Hindlimb muscle (tissue), 1 donor: ENCODE results near the gene CCDC68. TPM values are rescaled to one million over a fixed set of nuclear protein-coding genes. Genes with fewer than 3 reads are reported as not detected.

Source experiments
- DNase-seq: peaks from one replicate; pipeline ENCODE4 v3.0.0-alpha.2; 2013
- polyA plus RNA-seq: library from polyadenylated mRNA; unstranded; fragments of 120-200 nt; gene quantifications from one replicate; pipeline ENCODE4 v1.2.1, GENCODE V29; 2013; ENCODE audit not compliant: insufficient read length

CCDC68 gene
- polyA plus RNA-seq, 1 donor, result 0.35 TPM

DNA sequence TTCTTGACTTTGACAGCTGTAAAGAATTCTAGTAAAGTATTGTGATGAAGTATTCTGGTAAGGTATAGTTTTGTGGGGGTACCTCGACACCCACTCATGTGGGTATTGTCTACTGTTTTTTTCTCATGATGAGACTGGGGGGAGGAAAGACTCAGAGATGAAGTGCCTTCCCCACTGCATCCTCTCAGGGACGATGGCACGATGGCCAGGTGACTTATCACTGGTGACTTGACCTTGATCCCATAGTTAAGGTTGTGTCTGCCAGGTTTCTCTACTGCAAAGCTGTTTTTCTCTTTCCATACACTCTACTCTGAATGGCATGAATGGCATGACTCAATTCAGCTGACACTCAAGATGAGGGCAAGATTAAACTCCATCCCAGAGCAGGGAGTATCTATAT is 936 bp upstream of the CCDC68 start:
- no peak for DNase-seq

DNA sequence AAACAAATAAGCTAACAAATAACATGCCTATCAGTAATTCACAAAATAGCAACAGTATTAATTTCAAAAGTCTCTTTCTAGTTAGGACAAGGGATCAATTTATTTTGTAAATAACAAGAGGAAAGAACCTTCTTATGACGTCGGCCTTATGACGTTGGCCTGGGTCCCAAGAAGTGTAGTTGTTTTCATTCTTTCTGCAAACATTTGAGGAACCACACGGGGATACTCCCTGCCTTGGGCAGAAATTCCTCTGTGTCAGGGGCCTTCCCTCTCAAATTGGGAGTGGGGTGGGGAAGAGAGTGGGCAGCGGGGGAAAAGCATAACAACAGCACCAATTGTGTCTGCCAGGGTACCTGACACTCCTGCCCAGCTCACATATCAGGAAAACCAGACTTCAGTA is 1.3 kb downstream of the CCDC68 start:
- DNase-seq, result no peak

- DNase-seq, result no peak
Measured at GRCh38 chr18:54957296-54957832, 1.9 kb downstream of the CCDC68 start.

GRCh38 chr18:54956506-54956905 is 2.8 kb downstream of the CCDC68 start:
- no peak for DNase-seq

- DNase-seq, result no peak
Measured at GRCh38 chr18:54952026-54952425, 7.2 kb downstream of the CCDC68 start.

DNA sequence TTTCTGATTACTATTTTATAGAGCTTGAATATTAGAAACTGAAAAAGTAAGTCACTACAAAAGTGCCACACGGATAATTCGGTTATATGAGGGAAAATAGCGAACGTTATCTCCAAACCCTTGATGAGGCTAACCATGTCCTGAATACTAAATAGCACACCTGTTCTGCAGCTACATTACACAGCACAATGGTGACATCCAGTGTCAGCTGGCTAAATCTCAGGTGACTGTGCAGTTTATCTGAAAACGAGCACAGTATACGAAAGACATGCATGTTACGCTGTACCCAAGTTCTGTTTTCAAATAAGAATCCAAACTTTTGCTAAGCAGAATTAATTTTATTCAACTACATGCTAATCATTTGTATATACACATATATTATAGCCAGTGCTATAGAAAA is 9.0 kb downstream of the CCDC68 start:
- no peak for DNase-seq

DNA sequence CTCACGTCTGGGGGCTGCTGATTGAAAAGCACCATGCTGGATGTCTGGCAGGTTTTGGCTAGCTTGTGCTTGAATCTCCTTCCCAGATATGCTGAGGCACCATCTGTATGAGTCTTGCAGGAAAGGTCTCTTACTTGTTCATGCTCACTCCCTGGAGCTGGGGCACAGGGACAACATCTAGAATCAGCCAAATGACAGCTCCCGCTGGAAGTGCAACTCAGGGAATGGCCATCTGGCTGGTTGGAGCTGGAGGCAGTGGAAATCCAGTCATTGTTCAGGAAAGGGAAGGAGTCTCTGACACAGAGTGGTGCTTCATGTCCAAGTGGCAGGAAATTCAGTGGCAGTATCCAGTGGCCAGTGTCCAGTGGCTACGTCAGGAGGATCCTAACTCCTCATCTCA is 9.7 kb downstream of the CCDC68 start:
- no peak for DNase-seq

GRCh38 chr18:54948350-54948837 is 10.9 kb downstream of the CCDC68 start:
- no peak for DNase-seq

DNA sequence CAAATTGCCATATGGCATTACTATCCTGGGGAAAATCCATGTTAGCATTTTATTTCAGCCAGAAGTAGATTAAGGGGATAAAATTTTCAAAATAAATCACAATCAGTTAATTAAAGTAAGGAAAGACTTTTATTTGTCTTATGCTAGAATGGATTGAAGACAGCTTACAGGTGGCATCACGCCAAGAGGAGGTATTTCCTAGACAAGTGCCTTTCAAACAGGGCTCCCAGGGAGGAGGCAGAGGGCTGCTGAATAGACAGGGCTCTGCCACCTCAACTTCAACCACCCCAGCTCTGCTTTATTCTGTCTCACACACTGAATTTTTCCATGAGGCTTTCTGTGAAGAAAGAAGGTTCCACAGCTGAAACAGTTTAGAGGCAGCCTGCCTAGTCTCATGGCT is 12.2 kb downstream of the CCDC68 start:
- no peak for DNase-seq

DNA sequence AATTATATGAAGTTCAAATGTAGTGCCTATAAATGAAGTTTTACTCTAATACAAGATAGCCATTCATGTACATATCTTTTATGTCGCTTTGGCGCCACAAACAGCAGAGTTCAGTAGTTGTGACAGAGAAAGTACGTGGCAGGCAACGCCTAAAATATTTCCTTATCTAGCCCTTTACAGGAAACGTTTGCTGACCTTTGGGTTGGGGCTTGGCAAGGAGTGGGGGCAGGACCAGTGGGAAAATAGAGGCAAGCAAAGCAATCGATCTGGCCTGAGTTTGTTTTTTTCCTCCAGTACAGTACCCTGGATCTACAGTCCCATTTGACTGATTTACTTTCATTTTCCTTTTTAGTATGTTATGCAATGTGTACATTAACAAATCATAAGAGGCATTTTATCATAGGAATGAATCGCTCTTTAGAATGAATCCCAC is 13.1 kb downstream of the CCDC68 start:
- peak; percentile 10 for DNase-seq

- no peak for DNase-seq
Measured at GRCh38 chr18:54945576-54946125, 13.6 kb downstream of the CCDC68 start.

DNA sequence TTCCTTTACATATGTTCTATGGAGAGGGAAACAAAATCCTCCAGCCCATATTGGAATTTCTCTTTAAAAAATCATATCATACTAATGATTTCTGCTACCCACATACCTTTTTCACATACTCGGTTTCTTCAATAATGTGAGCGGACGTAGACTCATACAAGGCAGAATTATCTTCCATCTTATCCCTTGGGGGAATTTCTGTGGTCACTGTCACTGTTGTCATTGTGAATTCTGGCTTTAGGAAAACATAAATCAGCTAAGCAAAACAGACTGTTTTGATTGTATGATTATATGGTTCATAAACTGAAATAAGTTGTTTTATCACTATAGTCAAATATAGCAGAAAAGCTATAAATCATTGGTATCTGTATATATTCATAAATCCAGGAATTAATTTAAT is 16.7 kb downstream of the CCDC68 start:
- no peak for DNase-seq

DNA sequence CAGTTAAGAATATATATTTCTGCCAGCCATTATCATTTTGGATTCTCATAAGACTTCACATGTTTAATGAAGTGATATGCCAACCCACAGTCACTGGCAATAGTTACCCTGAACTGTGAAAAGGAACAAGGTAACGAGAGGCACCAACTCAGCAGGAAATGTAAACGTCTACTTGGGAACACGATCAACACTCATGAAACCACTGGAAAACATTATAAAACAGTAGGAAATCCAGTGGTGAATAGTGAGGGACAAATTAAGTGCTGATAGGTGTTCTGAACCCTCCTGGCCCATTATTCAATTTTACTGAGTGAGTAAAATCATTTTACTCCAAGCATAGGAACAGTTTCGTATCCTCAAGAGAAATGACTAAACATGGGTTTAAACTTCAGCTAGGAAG is 17.1 kb downstream of the CCDC68 start:
- no peak for DNase-seq

- DNase-seq, result no peak
Measured at GRCh38 chr18:54939361-54939917, 19.8 kb downstream of the CCDC68 start.

GRCh38 chr18:54938506-54938905 is 20.8 kb downstream of the CCDC68 start:
- no peak for DNase-seq

DNA sequence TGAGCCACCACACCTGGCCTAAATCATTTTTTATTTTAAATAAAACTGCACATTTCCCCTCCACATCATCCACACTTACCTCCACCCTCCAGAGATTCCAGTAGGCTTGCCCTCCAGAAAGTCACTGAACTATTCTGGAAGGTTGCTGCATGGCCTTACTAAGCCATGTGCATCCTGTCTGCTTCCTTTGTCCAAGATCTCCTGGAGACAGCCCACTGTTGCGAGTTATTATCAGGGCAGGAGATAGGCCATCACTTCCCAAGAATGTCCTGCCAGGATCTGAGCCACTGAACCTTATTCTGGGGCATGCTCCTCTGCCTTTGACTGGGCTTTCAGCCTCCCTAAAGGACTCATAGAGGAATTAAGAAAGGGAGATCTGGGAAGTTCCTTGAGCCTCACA is 26.8 kb downstream of the CCDC68 start:
- no peak for DNase-seq

GRCh38 chr18:54931152-54931551 is 28.1 kb downstream of the CCDC68 start:
- DNase-seq, result no peak

DNA sequence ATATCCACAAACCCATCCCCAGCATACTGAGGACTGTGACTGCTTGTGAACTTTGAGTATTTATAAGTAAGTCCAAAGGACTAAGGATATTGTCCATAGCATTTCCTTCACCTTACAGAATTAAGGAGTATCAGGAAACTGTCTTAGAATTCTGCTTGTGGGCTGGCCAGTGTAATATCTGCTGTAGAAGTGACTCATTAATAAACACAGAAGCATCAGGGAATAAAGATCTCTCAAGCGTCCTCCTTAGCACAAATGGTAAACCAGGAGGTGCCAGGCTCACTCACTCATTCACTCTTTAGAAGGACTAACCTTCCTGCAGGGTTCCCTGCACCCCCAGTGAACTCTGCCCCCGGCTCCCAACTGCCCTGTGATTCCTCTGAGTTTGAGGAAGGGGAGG is 31.0 kb downstream of the CCDC68 start:
- DNase-seq, result no peak

DNA sequence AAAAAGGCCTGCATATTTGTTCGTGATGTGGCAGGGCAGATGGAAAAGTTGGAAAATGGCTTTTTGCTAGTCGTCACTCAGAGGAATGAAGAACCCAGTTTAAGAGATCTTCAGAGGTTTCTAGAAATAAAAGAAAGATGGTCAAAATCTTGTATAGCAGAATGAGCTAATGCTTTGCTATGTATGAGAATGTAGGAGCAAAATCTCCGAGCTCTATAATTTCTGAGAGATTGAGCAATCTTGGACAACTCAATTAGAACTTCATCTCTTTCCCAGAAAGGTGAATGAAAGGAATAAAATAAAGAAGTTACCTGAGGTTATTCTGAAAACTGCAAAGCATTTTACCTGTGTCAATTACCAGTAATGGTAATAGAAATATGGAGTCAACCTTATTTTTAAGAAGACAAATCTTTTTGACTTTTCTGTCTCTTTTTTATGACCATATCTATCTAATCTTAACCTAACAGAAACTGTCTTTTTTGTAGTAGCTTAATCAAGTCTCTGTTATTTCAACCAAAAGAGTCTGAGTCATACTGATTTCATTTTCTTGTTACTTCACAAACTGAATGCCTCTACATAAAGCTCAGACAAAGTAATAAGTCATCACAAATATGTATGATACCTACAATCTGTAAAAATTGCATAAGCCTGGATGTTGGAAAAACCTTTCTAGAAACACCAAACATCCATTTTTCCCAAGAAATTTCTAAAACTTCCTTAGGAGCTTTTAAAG is 32.5 kb downstream of the CCDC68 start:
- DNase-seq, result no peak

DNA sequence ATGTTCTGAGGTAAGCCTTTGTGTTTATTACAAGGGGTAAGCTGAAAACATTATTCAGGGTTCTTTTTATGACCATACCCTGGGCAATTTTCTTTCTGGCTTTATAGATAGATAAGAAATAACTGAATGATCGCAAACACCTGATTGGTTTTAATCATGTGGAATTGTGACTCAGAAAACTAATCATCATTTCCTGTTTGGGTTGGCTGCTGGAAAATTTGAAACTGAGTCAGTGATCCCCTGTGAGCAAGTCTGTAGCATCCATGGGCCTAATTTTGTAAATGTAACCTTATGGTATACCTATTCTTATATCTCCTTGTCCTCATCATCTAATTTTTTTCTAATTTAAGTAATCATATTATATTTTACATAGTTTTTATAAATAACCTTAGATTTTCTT is 34.3 kb downstream of the CCDC68 start:
- no peak for DNase-seq

DNA sequence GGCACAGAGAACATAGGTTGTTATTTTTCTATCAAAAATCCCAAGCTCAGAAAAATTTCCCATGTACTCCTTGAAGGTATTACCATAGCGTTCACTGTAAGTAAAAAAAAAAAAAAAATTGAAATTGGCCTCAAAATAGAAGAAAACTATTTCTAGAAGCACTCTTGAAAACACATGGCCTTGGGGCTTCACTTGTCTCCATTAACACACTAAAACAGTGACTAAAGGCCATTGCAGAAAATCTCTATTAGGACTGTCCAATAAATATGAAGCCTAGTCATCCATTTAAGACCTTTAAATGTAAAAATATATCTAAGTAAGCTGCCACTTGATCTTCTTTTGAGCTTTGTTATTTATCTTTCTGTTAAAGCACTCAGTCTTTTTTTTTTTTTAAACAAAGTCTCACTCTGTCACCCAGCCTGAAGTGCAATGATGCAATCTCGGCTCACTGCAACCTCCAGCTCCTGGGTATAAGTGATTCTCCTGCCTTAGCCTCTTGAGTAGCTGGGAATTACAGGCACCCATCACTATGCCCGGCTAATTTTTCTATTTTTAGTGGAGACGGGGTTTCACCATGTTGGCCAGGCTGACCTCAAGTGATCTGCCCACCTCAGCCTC is 35.8 kb downstream of the CCDC68 start:
- no peak for DNase-seq

- no peak for DNase-seq
Measured at GRCh38 chr18:54919412-54919811, 39.8 kb downstream of the CCDC68 start.

DNA sequence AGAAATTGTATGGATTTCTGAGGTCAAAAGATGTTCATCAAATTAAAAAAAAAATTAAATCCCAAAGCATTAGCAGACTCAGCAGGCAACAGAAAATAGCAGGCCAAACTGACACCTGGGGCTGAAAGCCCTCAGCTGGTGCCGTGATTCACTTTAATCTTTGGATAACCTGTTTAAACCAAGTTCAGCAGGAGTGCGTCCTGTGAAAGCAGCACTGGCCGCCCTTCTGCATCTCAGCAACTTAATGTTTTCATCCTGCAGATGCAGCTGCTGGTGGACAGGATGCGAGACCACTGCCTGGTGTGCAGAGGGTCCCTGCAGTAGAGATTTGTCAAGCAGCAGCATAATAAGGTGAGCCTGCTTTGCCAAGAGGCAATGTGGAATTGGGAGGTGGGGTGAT is 41.2 kb downstream of the CCDC68 start:
- DNase-seq, result no peak

GRCh38 chr18:54916507-54916906 is 42.8 kb downstream of the CCDC68 start:
- no peak for DNase-seq
